B cell (primary cell): Measurements from ENCODE around the gene ZNF302.

Experiments used
- EZH2 ChIP-seq: IDR thresholded peaks from 2 replicates; pipeline ENCODE4 v1.6.1; 2012; ENCODE audit warnings: borderline replicate concordance, low read depth, mild to moderate bottlenecking, moderate library complexity, low read length; ENCODE audit not compliant: insufficient read depth, poor library complexity, severe bottlenecking
- TF ChIP-seq, protein P1 (sequence below): fragments of 200-600 bp; IDR thresholded peaks from one replicate; pipeline ENCODE4 v1.8.0; 2022; ENCODE audit warnings: antibody characterized with exemption, mild to moderate bottlenecking

DNA sequence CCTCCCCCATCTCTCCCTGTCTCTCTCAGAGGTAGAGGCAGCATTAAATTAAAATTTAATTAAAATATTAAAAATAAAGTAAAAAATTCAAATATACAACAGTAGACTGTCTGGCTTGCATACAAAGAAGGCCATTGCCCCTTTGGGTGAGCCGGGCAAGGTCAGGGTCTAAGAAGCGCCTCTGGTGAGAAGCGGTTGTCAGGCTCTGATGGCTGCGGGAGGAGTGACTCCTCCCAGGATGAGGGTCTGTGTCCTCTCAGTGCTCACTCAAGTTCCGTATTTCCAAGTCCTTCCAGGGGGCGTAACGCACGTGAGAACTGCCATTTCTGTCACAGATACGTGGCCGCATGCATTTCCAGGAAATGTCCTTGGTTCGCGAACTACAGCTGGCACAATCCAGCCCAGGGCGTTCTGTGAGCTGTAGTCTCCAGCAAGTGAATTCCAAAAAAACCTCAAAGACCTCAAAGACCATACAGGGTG is 55.8 kb downstream of the ZNF302 start:
- TF ChIP-seq, protein P1, sequence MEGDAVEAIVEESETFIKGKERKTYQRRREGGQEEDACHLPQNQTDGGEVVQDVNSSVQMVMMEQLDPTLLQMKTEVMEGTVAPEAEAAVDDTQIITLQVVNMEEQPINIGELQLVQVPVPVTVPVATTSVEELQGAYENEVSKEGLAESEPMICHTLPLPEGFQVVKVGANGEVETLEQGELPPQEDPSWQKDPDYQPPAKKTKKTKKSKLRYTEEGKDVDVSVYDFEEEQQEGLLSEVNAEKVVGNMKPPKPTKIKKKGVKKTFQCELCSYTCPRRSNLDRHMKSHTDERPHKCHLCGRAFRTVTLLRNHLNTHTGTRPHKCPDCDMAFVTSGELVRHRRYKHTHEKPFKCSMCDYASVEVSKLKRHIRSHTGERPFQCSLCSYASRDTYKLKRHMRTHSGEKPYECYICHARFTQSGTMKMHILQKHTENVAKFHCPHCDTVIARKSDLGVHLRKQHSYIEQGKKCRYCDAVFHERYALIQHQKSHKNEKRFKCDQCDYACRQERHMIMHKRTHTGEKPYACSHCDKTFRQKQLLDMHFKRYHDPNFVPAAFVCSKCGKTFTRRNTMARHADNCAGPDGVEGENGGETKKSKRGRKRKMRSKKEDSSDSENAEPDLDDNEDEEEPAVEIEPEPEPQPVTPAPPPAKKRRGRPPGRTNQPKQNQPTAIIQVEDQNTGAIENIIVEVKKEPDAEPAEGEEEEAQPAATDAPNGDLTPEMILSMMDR = no peak
- TF ChIP-seq EZH2 = no peak
